ENCODE data around the gene ICAM1.
A peak's percentile ranks its signal among the peaks of the same experiment; 100 is the strongest.
"Not testable (repeated sequence)": the region's sequence is repeated elsewhere in the genome, so short reads cannot be mapped to it uniquely, and the experiment has no call there.

The ICAM1 gene

GRCh38 chr19:10241826-10242449 is 29.0 kb upstream of the ICAM1 start:
- DNase-seq (ENCODE audit: low read depth in 3 of 3, low spot score in 1 of 3) = not testable (repeated sequence)

- DNase-seq (ENCODE audit: low read depth in 3 of 3, low spot score in 1 of 3) = no peak
These were observed 27.3 kb upstream of the ICAM1 start for GRCh38 chr19:10243606-10244005.

- DNase-seq (ENCODE audit: low read depth in 3 of 3, low spot score in 1 of 3) = no peak
These were observed 25.6 kb upstream of the ICAM1 start for GRCh38 chr19:10245189-10245939.

- no peak for DNase-seq (ENCODE audit: low read depth in 3 of 3, low spot score in 1 of 3)
These were observed 24.4 kb upstream of the ICAM1 start for GRCh38 chr19:10246511-10246910.

GRCh38 chr19:10251792-10252694 is 18.9 kb upstream of the ICAM1 start, which contains the start of gene MRPL4:
TSS of gene MRPL4 (plus strand) at chr19:10252214. CDS start at chr19:10252254, 40 bp downstream.
- peak; percentile 83 to 87 (median 85) for DNase-seq (ENCODE audit: low read depth in 3 of 3, low spot score in 1 of 3)

GRCh38 chr19:10252707-10253106 is 18.2 kb upstream of the ICAM1 start:
- no peak for DNase-seq (ENCODE audit: low read depth in 3 of 3, low spot score in 1 of 3)

GRCh38 chr19:10254244-10254643 is 16.7 kb upstream of the ICAM1 start:
- DNase-seq (ENCODE audit: low read depth in 3 of 3, low spot score in 1 of 3) = no peak

- no peak for DNase-seq (ENCODE audit: low read depth in 3 of 3, low spot score in 1 of 3)
These were observed 15.6 kb upstream of the ICAM1 start for GRCh38 chr19:10255358-10255757.

- no peak for DNase-seq (ENCODE audit: low read depth in 3 of 3, low spot score in 1 of 3)
These were observed 14.4 kb upstream of the ICAM1 start for GRCh38 chr19:10256551-10256950.

- DNase-seq (ENCODE audit: low read depth in 3 of 3, low spot score in 1 of 3) = no peak
These were observed 13.8 kb upstream of the ICAM1 start for GRCh38 chr19:10256970-10257615.

GRCh38 chr19:10258080-10258710 is 12.7 kb upstream of the ICAM1 start:
- no peak for DNase-seq (ENCODE audit: low read depth in 3 of 3, low spot score in 1 of 3)

GRCh38 chr19:10259162-10259905 is 11.6 kb upstream of the ICAM1 start:
- DNase-seq (ENCODE audit: low read depth in 3 of 3, low spot score in 1 of 3) = peak; percentile 66 to 81 (median 72)

GRCh38 chr19:10260141-10260584 is 10.8 kb upstream of the ICAM1 start:
- peak in 1 of 3 donors; percentile 39 for DNase-seq (ENCODE audit: low read depth in 3 of 3, low spot score in 1 of 3)

GRCh38 chr19:10262771-10263170 is 8.1 kb upstream of the ICAM1 start:
- no peak for DNase-seq (ENCODE audit: low read depth in 3 of 3, low spot score in 1 of 3)

GRCh38 chr19:10266706-10267105 is 4.2 kb upstream of the ICAM1 start:
- DNase-seq (ENCODE audit: low read depth in 3 of 3, low spot score in 1 of 3) = no peak

GRCh38 chr19:10268071-10268470 is 2.8 kb upstream of the ICAM1 start:
- no peak for DNase-seq (ENCODE audit: low read depth in 3 of 3, low spot score in 1 of 3)

- peak; percentile 71 to 89 (median 77) for DNase-seq (ENCODE audit: low read depth in 3 of 3, low spot score in 1 of 3)
These were observed 1.4 kb upstream of the ICAM1 start for GRCh38 chr19:10269333-10270179.

- no peak for DNase-seq (ENCODE audit: low read depth in 3 of 3, low spot score in 1 of 3)
These were observed 722 bp upstream of the ICAM1 start for GRCh38 chr19:10270180-10270615.

- no peak for DNase-seq (ENCODE audit: low read depth in 3 of 3, low spot score in 1 of 3)
These were observed 695 bp downstream of the ICAM1 start for GRCh38 chr19:10271543-10272086.
